Stimulated activated CD4-positive, alpha-beta T cell treated with anti-CD3 and anti-CD28 coated beads, Interleukin-2, amount 100 ng/mL, for 4 hours (primary cell): ENCODE data around the gene SEPTIN8.

Experiments
- DNase-seq: peaks from one replicate; pipeline ENCODE4 v3.0.0-alpha.2; 2020; ENCODE audit warnings: low read depth

SEPTIN8 gene

DNA sequence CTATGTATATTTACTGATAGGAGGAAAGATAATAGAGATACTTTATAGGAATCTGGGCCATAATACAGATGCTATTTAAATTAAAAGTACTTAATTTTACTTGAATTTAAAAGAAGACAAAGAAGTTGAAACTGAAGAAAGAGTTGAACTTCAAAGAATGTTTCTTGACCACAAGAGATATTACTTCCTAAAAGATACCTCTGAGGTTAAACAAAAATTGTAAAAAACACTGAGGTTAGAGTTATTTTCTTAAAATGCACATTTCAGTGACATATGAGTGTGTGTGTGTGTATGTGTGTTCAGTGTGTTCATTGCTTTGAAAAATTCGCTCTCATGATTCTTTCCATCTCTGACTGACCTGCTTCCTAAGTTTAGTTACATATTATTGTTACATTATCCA, 3.5 kb upstream of the SEPTIN8 start:
- DNase-seq, result no peak

DNA sequence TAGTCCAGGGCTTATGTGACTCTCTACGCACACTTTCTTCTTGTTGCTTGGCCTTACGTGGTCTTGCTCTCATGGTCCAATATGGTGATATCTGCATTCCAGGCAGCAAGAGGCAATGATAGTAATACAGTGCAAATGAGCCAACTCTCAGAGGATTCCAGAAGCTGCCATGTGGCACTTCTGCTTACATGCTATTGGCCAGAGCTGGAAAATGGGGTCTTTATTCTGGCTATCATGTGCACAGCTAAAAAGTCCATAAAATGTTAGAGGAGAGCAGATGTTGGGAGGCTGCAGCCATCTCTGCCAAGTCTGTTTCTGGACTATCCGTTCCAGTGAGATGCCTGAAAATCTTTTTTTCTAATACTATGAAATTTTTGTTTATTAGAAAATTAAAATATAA, 2.9 kb upstream of the SEPTIN8 start:
- DNase-seq, result no peak

DNA sequence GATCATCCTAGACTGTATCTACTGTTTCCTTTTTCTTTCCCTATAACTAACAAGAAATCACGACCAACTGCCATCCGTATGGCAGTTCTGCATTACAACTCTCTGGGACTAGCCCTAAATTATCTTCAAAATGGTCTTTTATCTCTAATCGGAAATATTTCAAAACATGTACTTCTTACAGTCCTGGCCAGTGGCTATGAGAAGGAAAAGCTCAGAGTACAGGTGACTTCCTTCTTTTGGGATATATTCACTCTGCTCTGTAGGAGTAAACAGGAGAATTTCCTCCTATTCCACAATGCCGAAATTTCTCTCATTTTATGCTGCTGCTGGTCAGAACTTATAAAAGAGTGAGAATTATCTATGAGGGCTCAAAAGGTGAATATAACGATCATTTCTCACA, 1.8 kb upstream of the SEPTIN8 start:
- no peak for DNase-seq

DNA sequence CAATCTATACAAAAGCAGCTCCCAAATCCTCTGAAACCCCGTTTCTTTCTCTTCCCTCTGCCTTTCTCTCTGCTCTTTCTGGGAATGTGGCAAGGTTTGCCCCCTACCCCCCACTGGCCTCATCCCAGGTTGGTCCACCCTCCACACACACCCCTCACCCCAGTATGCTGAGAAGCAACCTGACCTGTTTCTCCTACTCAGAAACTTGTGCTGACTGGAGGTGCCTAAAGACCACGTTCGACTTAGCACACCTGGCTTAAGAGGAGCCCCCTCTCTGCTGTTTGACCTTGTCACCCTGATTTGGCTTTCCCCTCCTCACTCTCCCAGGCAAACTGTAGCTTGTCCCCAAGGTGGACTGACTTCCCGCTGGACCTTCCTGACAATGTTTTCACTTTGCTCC, 1.1 kb upstream of the SEPTIN8 start:
- no peak for DNase-seq

DNA sequence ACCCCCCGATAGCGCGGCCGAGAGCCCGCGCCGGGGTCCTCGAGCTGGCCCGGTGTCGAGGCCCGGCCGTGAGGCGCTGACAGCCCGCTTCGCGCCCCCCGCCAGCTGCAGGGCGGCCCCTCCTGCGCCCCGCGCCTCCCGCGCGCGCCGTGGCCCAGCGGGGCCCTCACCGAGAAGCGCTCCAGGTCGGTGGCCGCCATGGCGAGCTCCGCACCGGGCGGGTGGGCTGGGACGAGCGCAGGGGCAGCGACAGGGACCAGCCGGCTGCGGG, 166 bp downstream of the SEPTIN8 start:
- DNase-seq, result no peak

DNA sequence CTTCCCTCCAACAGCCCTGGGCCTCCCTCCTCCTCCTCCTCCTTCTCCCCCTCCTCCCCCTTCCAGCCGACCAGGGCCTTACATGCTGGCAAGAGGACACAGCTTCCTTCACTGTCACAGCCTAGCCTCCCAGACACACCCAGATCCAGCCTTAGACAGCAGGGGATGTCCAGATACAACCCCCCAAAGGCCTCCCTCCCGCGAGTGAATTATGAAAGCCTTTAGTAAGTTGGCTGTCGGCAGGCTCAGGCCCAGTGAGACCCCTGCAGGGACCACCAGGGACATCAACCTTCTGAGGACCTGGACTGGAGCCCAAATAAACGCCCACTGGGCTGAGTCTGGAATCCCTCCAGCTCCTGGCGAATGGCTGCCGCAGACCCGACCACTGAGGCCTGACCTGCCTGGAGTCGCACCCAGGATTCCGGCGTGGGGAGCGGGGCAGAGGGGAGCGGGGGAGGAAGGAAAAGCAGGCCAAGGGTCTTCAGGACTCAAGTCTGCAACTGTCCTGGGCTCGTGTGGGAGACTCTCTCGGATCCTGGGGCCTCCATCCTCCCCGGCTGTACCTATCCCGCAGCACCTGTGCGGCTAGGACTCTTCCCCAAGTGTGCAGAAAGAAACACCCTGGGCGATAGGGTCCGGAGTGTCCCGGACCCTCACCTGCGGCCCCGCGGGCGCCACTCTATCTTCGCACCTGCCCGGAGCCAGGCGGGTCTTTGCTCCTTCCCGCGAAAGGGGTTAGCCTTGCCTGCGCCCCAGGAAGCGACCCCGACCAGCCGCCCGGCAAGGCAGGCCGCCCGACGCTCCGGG, 705 bp downstream of the SEPTIN8 start:
- DNase-seq, result no peak

DNA sequence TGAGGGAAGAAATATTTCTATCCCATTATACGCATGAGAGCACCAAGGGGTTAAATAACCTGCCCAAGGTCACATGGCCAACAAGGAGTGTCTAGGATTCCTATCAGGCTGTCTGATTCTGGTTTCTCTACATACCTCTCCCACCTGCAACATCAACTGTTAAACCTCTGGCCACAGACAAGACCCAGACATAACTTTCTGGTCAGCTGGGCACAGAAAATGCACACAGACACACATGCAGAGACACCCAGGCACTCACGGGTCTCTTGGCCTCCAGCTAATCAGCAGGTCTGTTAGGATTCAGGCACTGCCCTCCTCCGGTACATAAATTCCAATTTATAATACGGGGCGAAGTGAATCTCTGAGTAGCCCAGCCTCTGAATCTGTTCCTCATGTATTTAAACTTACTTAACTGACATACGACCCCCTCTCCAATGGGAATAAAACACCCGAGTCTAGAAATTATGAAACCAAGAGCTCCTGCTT, 1.5 kb downstream of the SEPTIN8 start:
- DNase-seq, result no peak

DNA sequence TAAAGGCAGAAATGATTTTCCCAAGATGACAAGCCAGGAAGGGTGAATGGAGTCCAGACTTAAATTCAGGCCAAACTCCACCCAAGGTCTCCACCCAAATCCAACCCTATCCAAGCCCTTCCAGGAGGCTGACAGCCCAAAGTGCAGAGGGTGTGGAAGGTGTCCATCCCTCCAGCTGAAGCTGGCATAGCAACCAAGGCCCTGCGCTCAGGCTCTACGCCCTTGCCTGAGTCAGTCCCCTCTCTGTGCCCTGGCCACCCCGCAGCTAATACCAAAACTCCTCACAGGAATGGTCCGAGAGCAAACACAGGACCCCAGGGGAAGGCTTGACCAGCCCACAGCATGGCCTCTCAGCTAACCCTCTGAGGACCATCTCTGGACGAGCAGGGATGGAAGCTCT, 2.1 kb downstream of the SEPTIN8 start:
- DNase-seq, result no peak

DNA sequence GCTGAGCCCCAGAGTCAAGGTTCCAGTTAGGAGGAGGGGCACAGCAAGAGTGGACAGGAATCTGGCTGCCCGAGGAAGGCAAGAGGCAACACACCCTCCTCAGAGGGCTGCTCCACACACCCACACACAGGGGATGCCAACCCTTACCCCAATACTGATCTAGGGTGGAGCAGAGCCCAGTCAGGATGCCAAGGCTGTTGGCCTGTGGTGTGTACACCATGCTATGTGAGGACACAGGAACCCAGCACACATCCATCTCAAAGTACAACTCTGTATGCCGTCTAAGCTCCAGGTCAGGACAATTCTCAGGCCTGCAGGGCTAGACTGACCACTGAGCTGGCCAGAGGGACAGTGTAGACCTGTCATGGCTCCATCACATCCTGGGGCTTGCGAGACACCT, 2.6 kb downstream of the SEPTIN8 start:
- DNase-seq, result no peak

DNA sequence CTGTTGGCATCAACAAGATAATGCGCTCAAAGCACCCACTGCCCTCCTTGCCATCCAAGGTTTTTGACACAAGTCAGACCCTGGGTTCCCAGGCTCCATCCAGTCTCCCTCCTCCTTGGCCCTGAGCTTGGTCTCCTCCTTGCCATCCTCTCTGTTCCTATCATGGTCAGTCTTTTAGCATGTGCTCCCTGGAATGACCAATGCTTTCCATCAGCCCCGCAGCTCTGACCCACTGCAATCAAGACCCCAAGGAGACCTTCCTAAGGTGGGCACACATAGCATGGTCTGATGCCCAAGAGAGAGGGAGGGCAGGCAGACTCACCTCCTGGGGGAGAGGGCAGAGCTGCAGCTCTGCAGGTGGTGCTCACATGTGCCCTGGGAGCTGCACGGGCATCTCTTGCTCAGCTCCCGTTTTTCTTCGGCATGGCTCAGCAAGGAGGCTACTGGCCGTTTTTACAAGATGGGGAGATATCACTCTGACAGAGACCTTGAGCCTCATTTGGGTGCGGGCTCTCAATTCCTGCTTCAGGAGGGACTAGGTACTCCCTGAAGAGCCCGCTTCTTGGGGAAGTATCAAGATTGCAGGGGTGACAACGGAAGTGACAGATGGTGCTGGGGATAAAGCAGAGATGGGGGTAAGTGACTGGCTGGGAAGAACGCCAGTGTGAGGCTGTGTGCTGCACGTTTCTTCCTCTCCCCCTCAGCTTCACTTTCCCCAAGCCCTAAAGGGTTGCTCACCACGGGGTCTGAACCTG, 3.3 kb downstream of the SEPTIN8 start:
- no peak for DNase-seq

DNA sequence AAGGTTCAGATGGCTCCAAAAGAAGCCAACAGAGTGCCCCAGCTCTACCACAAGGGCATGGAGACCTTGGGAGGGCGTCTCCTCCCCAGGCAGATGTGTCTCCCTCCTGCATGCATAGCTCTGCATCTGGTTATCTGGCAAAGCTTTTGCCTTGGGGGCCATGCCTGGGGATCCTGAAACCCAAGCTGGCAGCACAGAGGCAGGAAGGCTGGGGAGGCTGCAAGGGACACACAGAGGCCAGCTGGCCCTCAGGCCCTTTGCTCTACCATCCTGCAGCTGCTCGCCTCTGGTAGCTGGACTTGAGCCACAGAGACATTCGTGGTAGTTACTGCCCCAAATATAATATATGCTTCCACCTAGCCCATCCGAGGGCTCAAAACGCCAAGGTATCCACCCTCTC, 3.9 kb downstream of the SEPTIN8 start:
- DNase-seq, result no peak

DNA sequence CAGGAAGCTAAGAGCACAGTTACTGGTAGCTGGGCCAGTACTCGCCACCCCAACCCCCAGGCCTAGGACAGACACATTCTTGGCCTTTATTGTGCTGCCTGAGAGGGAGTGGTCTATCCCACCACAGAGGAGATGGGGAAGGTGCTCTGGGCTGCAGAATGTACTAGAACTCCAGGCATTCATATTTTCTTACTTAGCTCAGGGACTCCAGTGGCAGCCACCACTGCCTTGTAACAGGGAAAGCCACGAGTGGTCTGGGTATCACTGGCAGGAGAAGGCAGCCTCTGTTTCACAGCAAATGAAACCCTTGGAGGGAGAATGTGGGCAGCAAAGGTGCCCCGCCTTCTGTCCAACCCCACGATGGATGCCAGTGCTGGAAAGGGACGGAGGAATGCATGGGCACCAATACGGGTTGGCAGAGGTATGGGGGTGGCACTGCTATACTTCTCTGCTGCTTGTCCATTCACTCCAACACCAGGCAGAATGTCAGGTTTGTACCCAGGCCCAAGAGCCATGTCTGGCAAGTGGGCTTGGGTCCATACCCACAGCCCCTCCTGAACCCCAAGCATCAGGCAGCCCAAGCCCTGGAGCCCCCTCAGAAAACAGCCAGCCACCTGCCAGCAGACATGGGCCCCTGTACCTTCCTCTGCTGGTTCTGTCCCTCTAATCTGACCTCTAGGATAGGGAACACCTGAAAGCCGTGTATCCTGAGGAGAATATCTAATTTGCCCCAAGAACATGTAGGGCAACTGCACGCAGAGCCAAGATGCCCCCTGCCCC, 4.6 kb downstream of the SEPTIN8 start:
- no peak for DNase-seq

DNA sequence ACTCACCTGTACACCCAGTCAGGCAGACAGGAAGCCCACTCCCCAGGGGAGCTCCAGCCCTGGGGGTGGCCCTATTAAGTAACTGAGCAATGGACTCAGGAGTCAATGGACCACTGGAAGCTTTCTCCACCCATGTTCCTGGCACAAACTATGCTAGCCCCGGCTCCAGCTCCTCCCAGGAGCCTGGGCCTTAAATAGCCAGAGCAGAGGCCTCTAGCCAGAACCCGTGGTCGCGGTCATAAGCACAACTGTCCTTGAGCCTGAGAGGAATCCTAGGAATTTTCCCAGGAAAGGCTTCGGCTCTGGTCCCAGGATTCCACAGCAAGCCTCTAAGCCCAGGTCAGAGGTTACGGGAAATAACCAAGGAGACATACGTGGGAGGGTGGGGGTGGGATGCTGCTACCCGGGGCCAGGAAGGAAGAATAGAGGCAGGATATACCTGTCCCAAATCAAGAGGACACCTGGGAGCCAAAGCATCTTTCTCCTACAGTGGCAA, 5.5 kb downstream of the SEPTIN8 start:
- DNase-seq, result no peak

DNA sequence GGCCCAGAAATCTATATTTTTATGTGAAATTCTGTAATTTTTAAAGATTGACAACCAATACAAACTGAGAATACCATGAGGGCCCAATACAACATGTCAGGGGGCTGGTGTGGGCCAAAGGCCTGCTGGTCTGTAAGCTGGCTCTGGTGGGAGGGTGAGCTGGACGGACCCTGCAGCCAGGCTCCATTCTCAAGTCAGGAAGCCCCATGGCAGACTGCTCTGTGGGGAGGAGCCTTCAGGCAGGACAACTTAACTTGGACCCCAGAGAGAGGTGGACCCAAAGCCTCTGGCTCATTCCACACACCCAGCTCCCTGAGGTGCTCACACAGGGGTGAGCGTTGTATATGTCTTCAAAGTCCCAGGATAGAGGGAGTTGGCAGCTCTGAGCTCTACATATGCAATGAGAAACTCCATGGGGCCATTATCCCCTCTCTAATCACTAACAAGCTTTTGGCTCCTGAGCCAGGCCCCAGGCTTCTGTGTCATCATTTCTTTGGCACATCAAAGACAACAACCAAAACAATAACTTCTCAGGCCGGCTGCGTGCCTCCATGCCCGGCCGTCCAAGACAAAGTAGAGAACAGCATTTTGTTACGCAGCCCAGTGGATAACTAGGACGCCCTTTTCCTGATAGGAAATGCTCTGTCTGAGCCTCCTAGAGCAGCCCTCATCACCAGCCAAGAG, 6.4 kb downstream of the SEPTIN8 start:
- DNase-seq, result no peak

DNA sequence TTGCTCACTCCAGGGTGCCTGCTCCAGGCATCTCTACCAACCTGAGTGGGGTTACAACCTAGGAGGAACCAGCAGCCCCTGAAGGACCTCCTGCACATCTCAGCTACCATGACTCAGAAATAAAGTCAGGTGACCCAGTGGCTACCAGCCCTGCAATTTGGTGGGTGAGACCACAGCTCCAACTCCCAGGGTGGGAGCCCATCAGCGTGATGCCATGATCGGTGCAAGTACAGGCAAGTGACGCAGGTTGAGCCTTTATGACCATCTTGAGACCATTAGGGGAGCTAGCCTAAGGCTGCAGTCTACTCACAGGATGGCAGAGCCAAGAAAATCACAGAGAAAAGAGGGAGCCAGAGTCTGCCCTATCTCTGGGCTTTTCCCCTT, 8.6 kb downstream of the SEPTIN8 start:
- DNase-seq, result no peak

DNA sequence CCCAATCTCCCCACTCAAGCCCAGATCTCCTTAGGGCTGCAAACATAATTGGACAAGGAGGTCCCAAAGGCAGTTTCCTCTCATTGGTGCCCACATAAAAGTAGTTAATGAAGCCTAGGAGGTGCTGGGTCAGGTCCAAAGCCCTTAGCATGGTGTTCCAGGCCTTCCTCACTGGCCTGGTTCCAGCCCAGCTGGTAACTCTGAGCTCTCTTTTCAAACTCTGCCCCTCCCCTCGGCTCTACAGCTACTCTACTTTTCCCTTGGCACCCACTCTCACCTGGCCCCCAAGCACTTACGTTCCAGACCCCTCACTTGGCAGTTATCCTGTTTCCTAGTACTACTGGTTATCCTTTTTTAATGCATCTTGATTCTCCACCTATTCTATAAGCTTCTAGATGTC, 9.9 kb downstream of the SEPTIN8 start:
- no peak for DNase-seq

DNA sequence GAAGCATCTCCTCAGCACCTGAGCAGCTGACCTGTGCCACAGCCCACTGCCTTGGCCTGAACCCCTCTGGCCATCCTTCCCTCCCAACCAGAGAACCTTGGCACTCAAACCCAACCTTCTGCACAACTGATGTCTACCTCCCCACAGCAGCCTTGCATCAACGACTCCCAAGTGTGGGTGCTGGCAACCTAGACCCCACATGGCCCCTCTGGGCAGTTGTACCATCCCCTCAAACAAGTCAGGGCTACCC, 10.3 kb downstream of the SEPTIN8 start:
- no peak for DNase-seq

DNA sequence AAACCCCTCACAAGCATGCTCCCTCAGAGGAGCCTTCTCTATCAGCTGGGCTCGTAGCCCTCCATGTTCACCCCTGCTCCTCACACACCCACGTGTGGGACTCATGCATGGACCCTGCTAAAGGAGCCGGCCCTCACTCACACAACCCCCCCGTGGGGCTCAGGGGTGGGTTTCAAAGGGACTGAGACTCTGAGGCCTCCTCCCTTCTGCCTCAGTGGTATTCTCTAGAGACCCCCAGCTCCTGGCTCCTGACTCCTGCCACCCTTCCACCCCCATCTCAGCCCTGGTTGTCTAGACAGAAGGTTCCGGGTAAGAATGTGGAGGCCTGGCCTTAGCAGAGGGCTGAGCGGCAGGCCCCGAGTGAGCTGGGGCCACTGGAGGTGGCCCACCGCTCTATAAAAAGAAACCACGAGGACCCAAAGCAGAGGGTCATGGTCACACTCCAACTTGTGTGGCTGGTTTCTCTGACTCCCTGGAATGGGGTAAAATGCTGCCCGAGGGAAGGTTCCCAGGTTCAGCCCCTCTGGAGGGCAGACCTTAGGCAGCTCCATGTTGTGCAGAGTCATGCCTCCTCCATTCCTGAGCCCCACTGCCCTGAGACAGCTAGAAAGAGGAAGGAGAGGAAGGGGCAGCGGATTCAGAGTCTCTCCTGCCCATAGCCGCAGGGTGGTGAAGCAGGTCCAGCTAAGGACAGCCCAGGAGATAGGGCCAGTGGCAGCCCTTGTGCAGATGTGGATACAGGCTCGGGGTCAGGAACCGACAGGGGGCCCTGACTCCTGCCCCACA, 10.8 kb downstream of the SEPTIN8 start:
- DNase-seq, result no peak

DNA sequence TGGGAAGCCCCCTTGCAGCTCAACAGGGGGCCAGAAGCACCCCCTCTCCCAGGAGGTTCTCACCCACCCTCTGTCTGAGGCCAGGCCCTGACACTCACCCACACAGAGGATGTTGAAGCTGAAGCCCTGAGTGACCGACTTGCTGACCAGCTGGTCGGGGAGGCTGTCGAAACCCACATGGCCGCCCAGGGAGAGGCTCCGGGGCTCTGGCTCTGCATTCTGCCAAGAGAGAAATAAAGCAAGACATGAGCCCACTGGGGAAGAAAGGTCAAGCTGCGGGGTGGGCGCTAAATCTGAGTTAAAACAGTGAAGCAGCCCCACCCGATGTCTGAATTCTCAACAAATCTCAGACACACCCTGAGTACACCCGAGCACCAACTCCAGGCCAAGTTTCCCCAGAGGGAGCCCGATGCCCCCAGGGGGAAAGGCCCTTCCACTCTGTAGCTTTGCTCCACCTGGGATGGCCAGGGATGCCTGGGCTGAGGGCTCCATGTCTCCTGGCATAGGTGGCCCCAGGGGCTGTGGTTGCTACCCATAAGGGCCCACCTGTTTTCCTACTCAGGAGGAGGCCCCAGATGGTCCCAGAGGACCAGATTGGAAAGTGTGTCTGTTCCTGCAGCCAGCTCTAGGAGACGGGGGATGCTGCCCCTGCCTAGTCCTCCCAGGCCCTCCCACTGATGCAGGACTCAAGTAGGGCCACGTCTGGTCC, 11.6 kb downstream of the SEPTIN8 start:
- no peak for DNase-seq

DNA sequence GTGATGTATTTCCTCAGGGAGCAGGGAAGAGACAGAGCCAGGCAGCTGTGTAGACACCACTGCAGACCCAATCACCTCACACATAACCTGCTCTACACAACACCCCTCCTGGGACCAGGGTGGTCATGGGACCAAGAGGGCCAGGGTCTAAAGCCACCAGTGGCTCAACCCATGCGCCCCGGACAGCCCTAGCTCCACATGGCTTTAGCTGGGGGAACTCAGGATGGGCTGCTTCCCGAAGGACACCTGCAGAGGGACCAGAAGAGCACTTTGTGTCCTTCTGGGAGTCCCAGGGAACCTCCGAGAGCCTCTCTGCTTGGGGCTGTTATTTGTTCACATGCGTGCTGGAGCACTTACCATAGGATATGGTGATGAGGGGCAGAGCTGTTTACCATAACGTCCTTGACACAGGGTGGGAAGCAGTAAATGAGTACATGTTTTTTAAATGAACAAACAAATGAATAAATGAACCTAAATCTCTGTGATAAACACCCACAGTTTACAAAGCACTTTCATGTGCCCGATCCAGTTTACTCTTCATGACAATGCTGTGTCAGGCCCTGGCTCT, 12.3 kb downstream of the SEPTIN8 start:
- DNase-seq, result no peak

DNA sequence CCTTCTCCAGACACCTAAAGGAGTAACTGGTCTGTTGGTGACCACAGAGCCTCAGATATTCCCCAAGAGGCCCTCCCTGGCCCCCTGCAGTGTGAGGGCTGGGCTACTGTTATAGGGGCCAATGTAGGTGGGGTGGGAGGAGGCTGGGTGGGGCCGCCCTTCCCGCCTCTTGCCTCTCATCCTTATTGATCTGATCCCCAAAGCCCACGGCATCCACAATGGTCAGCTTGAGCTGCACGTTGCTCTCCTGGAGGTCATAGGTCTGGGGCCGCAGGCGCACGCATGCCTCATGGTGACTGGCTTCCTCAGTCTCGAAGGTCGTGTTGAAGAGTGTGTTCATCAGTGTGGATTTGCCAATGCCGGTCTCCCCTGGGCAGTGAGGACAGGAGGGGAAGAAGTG, 13.0 kb downstream of the SEPTIN8 start:
- no peak for DNase-seq
